Natural killer cell (primary cell): Measurements from ENCODE around the gene CLEC11A. TPM values are rescaled to one million over a fixed set of nuclear protein-coding genes. Genes with fewer than 3 reads are reported as not detected.

Experiments used
- ATAC-seq, 3 donors: fragments of 150-1000 bp in 2 of 3; fragments of 200-7000 bp in 1 of 3; cut with Tn5 transposase; 1 replicate in 1 of 3; 2 replicates in 2 of 3; pipeline ENCODE4 v1.10.0; 2021; ENCODE audit warnings: mild to moderate bottlenecking in 2 of 3, moderate library complexity in 2 of 3
- DNase-seq, 2 donors: peaks; one replicate each; pipeline versions ENCODE4 v3.0.0 to v3.0.0-alpha.2; 2013 to 2021; ENCODE audit warnings: mixed read lengths in 1 of 2
- H3K27ac ChIP-seq: one replicate; pipeline ENCODE4 v1.5.1; 2013; ENCODE audit warnings: mild to moderate bottlenecking, low read length
- H3K27me3 ChIP-seq: one replicate; pipeline ENCODE4 v1.6.1; 2013; ENCODE audit warnings: low read length; ENCODE audit not compliant: control insufficient read depth, insufficient read depth
- H3K36me3 ChIP-seq: one replicate; pipeline ENCODE4 v1.6.1; 2013; ENCODE audit warnings: low read length; ENCODE audit not compliant: control insufficient read depth, insufficient read depth
- H3K4me1 ChIP-seq: one replicate; pipeline ENCODE4 v1.6.1; 2013; ENCODE audit warnings: low read length; ENCODE audit not compliant: control insufficient read depth, insufficient read depth
- H3K4me3 ChIP-seq: one replicate; pipeline ENCODE4 v1.5.1; 2013; ENCODE audit warnings: low read length
- H3K9me3 ChIP-seq: one replicate; pipeline ENCODE4 v1.6.1; 2013; ENCODE audit warnings: low read length; ENCODE audit not compliant: control insufficient read depth, insufficient read depth
- H3K27ac Mint-ChIP-seq, 2 donors: one replicate each; pipeline ENCODE4 v1.8.0; 2022; ENCODE audit warnings: mild to moderate bottlenecking in 2 of 2, mixed read lengths in 2 of 2, moderate library complexity in 1 of 2
- H3K27me3 Mint-ChIP-seq, 2 donors: one replicate each; pipeline ENCODE4 v1.8.0; 2022; ENCODE audit warnings: low read depth in 2 of 2, mixed read lengths in 2 of 2
- H3K36me3 Mint-ChIP-seq: one replicate; pipeline ENCODE4 v1.8.0; 2022; ENCODE audit warnings: mixed read lengths
- H3K4me1 Mint-ChIP-seq, 2 donors: one replicate each; pipeline ENCODE4 v1.8.0; 2022; ENCODE audit warnings: mixed read lengths in 2 of 2
- H3K4me3 Mint-ChIP-seq: one replicate; pipeline ENCODE4 v1.8.0; 2022; ENCODE audit warnings: mild to moderate bottlenecking, moderate library complexity, mixed read lengths
- H3K9me3 Mint-ChIP-seq, 2 donors: one replicate each; pipeline ENCODE4 v1.8.0; 2022; ENCODE audit warnings: mixed read lengths in 2 of 2
- CTCF ChIP-seq: fragments of 200-600 bp; IDR thresholded peaks from one replicate; pipeline ENCODE4 v1.8.0; 2022; ENCODE audit warnings: antibody characterized with exemption
- WGBS: methylation state at CpG from one replicate; pipeline ENCODE4 v1.1.7; 2013; ENCODE audit warnings: missing lambda C conversion rate; ENCODE audit not compliant: insufficient coverage; 5-methylcytosine and 5-hydroxymethylcytosine counted together
- intact Hi-C: fragments of 100-400 bp; cut with micrococcal nuclease; formaldehyde crosslinking; loops from one replicate; pipeline ENCODE4 v1.14.2; 2022
- total RNA-seq, 4 donors: library from RNA; stranded (reverse); fragments of 120-200 nt in 1 of 4; gene quantifications; one replicate each; pipeline versions ENCODE4 v1.2.3 to v1.2.4, GENCODE V29; 2013 to 2022

The CLEC11A gene
- total RNA-seq, 3 donors from 2014 or later (not counting 1 experiment from before 2014, with no cell fraction given), result 2.3 to 4.0 (median 3.3) TPM

DNA sequence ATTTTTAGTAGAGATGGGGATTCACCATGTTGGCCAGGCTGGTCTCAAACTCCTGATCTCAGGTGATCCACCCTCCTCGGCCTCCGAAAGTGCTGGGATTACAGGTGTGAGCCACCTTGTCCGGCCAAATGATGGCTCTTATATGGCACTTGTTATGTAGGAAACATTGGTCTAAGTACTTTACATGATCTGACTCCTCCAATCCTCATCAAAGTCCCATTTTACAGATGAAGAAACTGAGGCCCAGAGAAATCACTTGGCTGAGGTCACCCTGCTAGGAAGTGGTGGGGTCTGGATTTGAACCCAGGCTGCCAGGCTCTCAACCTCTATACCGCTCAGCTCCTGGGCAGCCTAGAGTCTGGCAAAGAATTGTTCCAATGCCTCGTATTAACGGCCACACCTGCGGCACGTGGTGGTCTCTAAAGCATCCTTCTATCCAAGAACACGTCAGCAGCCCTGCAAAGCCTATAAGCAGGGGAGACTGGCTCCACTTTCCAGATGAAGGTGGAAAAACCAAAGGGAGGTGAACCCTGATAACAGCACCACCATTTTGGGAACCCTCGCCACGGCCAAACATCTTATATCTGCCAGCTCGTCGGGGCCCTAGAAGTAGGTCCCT, 21.7 kb upstream of the CLEC11A start:
- Histone ChIP-seq H3K9me3 (no peaks in the 10 kb centered on the region), H3K27ac (no peak overlapping the region), H3K36me3 (no peaks in the 10 kb centered on the region), H3K27me3 (no peaks in the 10 kb centered on the region), H3K4me3 (no peak overlapping the region), H3K4me1 (no peaks in the 10 kb centered on the region)
- WGBS, result 92% methylated on average over 13 of the region's 13 CpGs
- DNase-seq (no peak), ATAC-seq (no peak)
- Mint-ChIP-seq H3K36me3 (no peaks in the 10 kb centered on the region), H3K4me1 (no peaks in the 10 kb centered on the region), H3K27me3 (peaks cover 19% of the 10 kb centered on the region in 2 donors), H3K27ac (no peak overlapping the region), H3K9me3 (no peaks in the 10 kb centered on the region), H3K4me3 (no peak overlapping the region)
- intact Hi-C loops, result no loop called here
- no peak for TF ChIP-seq CTCF

DNA sequence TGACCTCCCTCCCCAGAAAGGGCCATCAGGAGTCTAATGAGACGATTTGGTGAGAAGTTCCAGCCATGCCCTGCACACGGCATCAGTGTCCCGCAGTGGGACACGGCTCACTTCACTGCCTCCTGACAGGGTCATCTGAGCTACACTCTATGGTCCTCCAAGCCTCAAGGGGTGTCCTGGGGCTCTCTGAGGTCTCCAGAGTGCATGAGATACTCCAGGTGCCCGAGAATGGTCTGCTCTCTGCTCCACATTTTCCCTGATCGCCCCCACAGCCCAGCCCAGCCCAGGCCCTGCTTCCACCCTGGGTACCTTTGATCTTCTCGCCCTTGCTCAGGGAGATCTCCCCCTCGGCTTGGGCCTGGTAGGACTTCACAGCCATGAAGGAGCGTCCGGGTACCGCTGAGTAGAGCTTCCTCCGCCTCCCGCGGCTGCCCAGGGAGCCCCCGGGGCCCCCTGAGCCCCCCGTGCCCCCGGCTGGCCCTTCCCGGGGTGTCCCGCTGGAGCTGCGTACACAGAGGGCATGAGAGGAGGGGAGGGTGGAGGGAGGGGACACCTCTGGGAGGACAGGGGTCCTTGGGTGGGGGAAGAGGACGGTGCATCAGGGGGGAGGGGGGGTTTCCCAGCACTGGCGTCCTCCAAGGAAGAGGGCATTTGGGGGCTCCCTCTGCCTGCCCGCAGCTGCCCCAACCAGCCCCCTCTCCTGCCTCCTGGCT, 20.9 kb upstream of the CLEC11A start:
- WGBS, result 71% methylated on average over 23 of the region's 23 CpGs
- Histone ChIP-seq H3K27me3 (no peaks in the 10 kb centered on the region), H3K27ac (no peak overlapping the region), H3K36me3 (no peaks in the 10 kb centered on the region), H3K4me1 (no peaks in the 10 kb centered on the region), H3K4me3 (no peak overlapping the region), H3K9me3 (no peaks in the 10 kb centered on the region)
- DNase-seq, result no peak
- Mint-ChIP-seq H3K4me1 (no peaks in the 10 kb centered on the region), H3K4me3 (no peak overlapping the region), H3K27ac (no peak overlapping the region), H3K36me3 (no peaks in the 10 kb centered on the region), H3K9me3 (no peaks in the 10 kb centered on the region), H3K27me3 (peaks cover 17 to 19% of the 10 kb centered on the region in 2 donors)
- intact Hi-C loops, result no loop called here
- ATAC-seq, result no peak
- TF ChIP-seq CTCF, result no peak

DNA sequence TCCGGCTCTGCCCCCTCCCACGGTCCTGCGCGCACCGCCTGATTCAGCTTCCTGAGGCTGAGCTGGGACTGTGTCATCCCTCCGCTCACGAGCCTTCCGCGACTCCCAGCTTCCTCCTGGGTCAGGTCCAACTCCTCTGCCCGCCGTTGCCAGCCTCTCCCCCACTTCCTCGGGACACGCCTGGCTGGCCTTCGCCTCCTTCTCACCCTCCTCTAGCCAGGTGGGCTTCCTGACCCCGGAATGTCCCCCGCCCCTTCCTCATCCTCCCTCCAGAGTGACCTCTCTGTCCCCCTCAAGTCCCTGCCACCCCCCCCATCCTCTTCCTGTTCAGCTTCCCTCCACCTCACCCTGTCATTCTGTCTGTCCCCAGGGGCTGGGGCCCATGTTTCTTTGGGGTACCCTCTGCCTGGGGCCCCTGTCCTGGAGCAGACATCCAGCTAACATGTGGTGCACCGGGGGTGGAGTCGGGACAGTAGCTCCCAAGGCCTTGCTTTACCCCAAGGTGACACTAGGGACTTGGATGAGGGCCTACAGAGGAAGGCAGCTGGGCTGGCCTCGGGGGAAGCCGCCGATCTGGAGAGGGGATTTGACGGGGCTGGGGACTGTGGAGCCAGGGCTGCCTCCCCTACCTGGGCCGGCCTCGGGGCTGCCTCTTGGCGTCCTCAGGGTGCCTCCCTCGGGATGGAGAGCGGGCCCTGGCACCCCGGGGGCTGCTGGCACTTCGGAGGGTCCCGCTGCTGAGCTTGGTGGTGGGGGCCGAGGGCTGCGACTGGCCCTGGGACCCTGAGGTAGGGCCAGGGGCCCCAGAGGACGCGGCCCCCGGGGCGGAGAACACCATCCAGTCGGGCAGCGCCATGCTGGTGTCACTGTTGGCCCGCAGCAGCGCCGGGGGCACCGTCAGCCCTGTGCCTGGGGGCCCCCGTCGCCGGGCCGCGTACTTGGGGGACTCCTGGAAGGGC, 20.0 kb upstream of the CLEC11A start:
- intact Hi-C loops, result no loop called here
- no peak for ATAC-seq
- DNase-seq, result no peak
- H3K4me3 Mint-ChIP-seq, result no peak overlapping the region
- H3K4me1 ChIP-seq, result no peaks in the 10 kb centered on the region
- H3K36me3 ChIP-seq, result no peaks in the 10 kb centered on the region
- H3K9me3 Mint-ChIP-seq, result no peaks in the 10 kb centered on the region
- 67% methylated on average over 47 of the region's 47 CpGs for WGBS
- no peak for TF ChIP-seq CTCF
- H3K27ac ChIP-seq, result no peak overlapping the region
- H3K4me3 ChIP-seq, result no peak overlapping the region
- H3K9me3 ChIP-seq, result no peaks in the 10 kb centered on the region
- no peaks in the 10 kb centered on the region for H3K27me3 ChIP-seq
- peaks cover 16 to 19% of the 10 kb centered on the region in 2 donors for H3K27me3 Mint-ChIP-seq
- H3K4me1 Mint-ChIP-seq, result no peaks in the 10 kb centered on the region
- no peak overlapping the region for H3K27ac Mint-ChIP-seq
- H3K36me3 Mint-ChIP-seq, result no peaks in the 10 kb centered on the region
